GM21529 (cell line): Measurements from ENCODE around the gene STK32A.
"Not testable (repeated sequence)": the region's sequence is repeated elsewhere in the genome, so short reads cannot be mapped to it uniquely, and the experiment has no call there.

Source experiments
- ATAC-seq: cut with Tn5 transposase; IDR thresholded peaks from one replicate; pipeline ENCODE4 v1.9.1; 2021; ENCODE audit not compliant: unreplicated experiment

Gene STK32A

DNA sequence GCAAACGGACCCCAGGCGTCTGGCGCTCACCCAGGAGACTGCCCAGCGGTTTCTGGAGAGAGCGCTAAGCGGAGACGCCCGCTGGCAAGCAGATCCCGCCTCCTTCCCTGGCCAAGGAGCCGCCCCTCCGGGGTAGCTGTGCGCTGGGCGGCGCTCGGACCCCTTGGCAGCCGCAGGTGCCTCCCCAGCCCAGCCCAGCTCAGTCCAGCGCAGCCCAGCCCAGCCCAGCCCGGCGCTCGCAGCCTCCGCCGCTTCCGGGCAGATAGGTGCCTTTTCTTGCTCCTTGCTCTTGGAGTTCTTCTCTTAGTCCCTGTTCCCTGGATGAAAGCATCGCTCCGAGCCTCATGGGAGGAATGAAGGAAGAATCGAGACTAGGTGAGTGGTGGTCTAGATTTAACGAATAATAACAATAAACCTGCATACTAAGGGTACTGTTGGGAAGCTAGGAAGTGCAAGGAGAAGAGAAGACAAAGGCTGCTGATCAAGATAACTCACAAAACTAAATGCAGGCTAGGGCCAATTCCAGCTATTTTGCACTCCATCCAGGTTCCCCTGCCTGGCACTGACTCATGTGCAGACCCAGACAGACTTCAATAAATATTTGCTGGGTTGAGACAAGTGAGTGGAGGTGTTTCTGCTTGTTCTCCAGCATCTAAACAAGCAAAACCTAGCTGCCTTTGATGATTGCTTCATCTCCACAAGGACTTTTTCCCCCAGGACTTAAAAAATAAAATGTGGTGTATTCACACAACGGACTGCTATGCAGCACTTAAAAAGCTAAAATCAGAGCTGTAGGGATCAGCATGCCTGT lies at the start of gene STK32A:
STK32A (plus strand) TSS at position 202 of the 811 bp plus-strand sequence. CDS start 4,609 bp downstream, outside the sequence.
- no peak for ATAC-seq

DNA sequence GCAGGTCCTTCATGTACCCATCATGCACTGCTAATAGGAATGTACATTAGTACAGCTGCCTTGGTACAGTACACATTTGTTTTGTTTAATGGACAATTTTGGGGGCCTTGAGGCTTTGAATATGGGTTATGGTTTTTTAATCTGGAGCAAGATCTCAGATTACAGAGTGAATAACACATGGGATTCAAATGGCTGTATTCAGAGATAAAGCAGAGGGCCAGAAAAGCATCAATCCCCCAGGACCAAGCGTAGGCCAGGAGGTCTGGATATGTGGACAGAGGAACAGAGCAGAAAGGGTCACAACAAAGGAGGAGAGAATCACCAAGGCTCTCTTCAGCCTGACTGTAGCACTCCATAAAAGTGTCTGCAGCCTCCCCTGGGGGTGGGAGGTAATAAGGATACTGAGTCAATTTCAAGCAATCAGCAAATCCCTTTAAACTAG lies 47.7 kb upstream of the STK32A start:
- ATAC-seq = no peak

DNA sequence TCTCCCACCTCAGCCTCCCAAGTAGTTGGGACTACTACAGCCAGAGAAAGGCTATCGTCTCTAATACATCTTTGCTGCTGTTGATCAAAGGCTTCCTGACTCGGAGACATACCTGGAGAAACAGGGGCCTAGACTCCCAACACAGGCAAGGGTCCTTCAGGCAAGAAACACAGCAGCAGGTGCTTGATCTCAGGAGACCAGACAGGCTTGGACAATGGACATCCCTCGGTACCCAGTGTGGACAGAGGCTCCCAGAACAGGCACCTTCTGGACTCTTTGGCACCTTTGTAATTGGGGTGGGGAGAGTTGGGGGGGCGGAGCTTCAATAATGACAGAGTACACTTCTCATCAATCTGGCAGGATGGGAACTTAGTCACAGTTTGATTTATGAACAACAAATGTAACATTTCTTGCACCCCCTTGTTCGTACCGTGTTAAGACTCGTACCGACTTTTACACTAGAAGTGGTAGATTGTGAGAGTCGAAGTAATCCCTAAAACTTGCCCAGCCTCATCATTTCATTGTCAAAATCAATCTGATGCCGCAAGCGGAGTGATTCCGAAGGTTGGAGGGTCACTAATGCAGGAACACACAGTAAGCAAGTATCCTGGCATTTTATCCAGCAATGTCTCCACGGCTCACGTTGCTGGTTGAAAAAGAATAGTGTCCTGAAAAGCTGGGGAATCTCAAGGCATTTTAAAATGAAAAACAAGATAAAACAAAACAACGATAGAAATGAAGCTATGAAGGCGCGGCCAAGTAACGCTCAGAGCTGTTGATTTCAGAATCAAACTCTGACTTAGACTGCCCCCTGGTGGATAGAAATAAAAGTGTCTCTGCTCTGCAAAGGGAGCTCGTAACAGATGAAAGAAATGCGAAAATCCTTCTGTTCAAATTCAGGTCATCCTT lies 46.4 kb upstream of the STK32A start:
- peak; percentile 84 for ATAC-seq

DNA sequence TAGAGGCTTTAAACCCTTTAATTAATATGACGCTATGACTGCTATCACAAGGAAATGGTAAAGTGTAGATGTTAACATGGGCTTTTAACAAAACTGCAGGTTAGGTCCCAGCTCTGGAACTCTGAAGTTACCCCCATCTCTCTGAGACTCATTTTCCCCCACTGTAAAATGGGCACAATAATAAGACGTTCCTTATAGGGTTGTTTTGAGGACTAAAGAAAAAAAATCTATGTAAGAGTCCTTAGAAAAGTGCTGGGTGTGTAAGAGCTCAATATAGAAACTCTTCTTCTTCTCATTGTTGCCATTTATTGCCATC lies 45.8 kb upstream of the STK32A start:
- ATAC-seq = no peak

DNA sequence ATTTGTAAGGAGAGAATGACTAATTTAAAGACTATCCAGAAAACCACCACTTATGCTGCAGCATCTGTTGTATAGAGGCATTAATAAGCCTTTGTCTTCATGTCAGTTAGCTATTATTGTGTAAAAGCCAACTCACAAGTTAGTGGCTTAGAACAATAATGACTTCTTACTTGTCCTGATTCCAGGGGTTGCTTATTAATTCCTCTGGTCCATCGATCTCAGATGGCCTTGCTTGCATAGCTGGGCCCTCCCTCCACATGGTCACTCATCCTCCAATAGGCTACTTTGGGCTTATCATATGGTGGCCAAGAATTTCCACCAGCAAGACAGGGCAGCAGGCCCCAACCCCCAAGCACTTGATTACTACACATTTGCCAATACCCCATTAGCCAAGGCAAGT lies 44.5 kb upstream of the STK32A start:
- no peak for ATAC-seq

DNA sequence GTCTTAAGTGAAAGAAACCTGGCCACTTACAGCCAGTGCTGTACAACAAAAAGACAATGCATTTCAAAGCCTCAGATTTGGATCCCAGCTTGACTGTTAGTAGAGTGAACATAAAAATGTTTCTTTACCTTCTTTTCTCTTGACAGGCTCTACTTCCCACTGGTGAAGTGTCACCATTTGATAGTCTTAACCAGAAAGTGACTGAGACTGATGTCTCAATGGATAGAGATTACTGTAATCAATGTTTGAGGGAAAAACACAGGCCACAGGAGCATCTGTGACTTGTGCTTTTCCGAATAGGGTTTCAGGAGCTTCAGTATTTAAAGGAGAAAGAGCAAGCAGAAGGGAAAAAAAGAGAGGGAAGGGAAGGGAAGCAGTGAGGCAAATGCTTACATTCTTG lies 41.7 kb upstream of the STK32A start:
- ATAC-seq = no peak

DNA sequence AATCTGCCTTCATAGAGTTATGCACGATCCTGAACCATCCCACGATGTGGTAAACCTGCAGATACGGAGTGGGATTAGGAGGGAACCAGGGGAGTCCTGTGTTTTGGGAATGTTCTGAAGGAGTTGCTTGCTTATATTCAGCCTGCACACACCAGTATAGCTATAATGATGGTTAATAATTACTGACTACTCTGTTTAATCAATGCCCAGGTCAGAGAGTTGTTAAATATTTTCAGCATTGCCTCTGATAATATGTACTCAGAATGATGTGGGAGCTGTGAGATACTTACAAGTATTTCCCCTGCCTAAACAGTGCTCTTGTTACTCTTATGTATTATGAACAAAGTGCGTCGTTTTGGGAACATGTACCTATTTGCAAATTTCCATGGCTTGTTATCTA lies 34.8 kb upstream of the STK32A start:
- no peak for ATAC-seq

DNA sequence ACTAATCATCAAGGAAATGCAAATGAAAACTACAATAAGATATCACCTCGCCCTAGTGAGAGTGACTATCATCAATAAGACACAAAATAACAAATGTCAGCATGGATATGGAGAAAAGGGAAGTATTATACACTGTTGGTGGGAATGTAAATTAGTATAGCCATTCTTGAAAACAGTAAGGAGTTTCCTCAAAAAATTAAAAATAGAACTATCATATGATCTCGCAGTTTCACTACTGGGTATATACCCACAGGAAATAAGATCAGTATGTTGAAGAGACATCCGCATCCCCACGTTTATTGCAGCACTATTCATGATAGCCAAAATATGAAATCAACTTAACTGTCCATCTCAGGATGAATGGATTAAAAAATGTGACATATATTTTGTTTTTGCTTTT lies 31.6 kb upstream of the STK32A start:
- no peak for ATAC-seq

DNA sequence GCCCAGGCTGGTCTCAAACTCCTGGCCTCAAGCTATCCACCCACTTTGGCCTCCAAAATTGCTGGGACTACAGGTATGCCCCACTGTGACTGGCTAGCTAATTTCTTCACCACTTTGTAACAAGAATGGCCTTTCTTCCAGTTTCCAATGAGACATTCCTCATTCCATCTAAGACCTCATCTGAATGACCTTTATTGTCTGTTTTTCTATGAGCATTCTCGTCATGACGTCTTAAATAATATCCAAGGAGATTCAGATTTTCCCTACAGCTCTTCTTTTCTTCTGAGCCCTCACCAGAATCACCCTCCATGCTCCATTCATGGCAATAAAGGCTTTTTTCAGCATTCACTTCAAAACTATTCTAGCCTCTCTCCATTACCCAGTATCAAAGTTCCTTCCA lies 30.2 kb upstream of the STK32A start:
- no peak for ATAC-seq

DNA sequence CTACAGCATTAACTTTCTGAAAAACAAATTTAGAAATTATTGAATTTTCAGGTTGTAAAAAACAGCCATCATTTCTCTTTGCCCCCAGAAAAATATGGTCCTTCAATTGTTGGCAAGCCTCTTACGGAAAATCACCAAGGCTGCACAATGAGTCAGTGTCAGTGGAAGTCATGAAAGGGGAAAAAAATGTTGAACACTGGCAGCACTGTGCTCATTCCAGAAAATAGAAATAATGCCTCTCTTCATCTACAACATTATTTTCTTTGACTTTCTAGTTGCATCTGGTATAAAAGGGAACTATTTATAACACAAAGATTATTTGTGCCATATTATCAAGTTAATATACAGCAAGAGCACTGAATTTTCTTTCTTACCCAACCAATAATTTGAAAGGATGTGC lies 26.7 kb upstream of the STK32A start:
- no peak for ATAC-seq

DNA sequence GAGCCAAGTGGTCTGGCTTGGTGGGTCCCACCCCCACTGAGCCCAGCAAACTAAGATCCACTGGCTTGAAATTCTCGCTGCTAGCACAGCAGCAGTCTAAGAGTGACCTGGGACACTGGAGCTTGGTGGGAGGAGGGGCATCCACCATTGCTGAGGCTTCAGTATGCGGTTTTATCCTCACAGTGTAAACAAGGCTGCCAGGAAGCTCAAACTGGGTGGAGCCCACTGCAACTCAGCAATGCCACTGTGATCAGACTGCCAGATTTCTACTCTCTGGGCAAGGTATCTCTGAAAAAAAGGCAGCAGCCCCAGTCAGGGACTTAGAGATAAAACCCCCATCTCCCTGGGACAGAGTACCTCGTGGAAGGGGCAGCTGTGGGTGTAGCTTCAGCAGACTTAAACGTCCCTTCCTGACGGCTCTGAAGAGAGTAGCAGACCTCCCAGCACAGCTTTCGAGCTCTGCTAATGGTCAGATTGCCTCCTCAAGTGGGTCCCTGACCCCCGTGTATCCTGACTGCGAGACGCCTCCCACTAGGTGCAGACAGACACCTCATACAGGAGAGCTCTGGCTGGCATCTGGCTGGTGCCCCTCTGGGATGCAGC lies 18.2 kb upstream of the STK32A start:
- ATAC-seq = no peak

DNA sequence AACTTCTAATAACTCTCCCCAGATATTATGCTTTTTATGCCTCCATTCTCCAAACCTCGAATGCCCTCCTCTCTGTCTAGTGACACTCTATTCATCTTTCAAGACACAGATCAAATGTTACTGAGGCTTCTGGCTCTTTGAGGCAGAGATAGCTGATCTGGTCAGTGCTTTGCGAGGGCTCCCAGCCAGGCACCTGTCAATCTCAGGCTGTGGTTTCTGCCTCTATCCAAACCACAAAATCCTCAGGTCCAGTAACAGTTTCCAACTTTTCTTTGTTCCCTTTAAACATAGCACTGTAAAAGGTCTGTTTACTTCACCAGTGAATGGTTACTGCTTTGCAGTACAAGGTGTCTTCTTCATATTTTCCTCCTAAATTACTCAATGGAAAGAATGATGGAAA lies 11.5 kb upstream of the STK32A start:
- no peak for ATAC-seq

DNA sequence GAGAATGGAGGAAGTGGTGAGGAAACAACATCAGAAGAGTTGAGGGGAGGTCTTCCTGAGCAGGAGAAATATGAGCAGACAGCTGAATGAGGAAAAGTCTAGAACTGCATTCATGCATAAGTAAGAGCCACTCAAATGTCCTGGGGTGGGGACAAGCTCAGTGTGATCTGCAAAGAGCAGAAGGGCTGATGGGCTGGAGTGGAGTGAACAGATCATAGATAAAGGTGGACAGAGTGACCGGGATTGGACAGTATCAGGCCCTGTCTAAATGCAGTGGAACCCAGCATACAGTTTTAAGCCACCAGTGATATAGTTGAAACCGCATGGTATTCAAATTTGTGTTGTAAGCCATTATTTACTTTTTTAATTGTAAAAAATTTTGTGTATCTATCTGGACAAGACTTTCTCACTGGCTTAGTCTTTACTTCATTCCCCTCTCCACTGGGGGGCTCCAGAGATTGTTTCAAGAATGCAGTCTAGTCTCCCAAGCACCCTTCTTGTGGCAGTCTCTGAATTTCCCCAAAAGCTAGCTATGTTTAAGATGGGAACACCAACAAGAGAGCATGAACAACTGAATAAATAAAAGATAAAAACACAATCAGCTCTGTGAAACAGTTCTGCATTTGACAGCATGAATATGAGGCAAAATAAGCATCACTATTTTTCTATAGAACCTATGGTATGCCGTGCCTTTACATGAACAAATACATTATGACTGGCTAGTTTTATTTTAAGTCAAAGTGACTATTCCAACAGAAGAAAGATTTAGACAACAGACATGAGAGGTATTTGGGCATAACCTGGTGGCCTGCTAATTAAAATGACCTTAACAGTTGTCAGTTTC lies 10.7 kb upstream of the STK32A start:
- peak; percentile 63 for ATAC-seq

DNA sequence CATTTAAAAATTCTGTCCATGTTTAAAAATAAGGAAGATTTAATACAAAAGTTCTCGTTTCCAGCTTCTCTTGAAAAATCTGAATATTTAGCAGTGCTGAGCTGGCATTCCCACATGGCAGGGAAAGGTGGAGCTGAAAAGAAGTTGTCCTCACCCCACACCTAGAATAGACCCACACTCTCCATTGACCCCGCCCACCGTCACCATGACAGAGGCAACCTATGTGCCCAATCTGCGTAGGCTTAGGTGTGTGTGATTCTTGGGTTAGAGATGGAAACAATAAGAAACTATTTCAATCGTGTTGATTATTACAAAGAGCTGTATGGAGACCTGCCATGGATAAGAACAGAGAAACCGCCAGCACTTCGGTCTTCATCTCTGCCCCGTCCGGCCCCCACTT lies 8.9 kb upstream of the STK32A start:
- no peak for ATAC-seq

DNA sequence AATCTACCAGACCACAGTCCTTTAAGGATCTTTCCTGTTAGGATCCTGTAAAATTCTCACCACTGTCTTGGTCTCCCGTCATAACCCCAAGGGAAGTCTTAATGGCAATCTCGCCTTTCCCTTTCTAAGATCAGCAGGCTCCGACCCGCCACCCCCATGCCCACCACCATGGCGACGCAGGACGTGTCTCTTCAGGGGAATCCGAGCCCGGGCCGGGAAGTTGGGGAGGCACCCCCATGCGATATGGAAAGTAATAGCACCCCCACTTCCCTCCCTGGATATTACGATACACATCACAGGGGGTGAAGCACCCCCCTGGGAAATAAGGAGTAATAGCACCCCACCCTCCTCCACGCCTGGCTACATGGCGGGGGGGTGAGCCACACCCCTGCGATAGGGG lies 8.3 kb upstream of the STK32A start:
- no peak for ATAC-seq

DNA sequence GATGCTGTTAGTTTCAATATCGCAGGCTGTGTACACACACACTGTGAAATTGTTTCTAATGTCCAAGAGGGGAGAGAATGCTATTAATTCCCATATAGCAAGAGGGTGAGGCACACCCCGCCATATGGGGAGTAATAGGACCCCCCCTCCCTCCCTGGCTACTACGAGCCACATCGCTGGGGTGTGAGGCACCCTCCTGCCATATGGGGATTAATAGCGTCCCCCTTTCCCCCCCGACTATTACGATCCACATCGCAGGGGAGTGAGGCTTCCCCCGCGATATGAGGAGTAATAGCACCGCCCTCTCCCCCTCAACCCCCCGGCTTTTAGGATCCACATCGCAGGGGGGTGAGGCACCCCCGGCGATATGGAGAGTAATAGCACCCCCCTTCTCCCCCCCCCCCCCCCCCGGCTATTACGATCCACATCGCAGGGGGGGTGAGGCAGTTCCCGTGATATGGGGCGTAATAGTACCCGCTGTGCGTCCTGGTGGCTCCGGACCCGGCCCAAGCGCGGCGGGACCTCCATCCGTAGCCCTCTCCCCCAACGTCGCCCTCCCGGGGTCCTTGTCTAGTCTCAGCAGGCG lies 494 bp upstream of the STK32A start:
- ATAC-seq = no peak

DNA sequence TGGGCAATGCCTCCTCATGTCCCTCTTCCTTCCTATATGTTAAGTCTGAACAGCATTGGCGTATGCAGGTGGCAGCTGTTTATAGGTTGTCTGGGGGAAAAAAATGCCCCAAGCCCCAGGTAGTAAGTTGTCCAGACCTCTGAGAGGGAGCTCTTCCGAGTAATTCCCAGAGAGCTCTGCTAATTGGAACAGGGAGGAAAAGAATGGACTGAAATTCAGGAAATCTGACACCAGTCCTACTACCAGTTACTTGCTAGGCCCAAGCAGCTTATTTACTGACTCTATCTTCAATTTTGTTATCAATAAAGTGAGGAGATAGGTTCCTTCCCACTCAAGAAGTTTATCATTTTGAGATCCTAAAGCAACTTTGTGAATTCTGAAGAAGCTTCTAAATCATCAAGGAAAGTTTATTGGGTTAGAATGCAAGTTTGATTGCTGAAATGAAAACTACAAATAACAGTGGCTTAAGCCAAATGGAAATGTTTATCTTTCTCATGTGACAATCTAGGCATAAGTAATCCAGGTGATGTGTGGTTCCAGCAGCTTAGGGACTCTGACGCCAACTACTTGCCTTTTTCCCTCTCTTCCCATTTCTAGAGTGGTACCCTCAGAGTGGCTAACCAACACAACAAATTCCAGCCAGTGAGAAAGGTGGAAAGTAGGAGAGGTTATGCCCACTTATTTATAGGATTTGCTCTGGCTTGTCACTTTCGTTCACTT lies 5.6 kb downstream of the STK32A start:
- no peak for ATAC-seq

DNA sequence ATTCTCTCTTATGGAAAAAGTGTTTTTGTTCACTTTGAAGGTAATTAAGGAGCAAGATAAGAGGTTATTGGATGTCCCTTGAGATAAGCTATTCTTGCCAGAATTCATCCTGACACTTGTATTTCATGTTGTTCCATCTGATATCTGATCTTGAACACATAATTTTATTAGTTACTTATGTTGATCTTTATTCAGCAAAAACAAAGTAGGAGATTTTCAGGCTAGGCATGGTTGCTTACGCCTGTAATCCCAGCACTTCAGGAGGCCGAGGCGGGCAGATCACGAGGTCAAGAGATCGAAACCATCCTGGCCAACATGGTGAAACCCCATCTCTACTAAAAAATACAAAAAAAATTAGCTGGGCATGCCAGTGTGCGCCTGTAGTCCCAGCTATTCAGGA lies 8.4 kb downstream of the STK32A start:
- not testable (repeated sequence) for ATAC-seq

DNA sequence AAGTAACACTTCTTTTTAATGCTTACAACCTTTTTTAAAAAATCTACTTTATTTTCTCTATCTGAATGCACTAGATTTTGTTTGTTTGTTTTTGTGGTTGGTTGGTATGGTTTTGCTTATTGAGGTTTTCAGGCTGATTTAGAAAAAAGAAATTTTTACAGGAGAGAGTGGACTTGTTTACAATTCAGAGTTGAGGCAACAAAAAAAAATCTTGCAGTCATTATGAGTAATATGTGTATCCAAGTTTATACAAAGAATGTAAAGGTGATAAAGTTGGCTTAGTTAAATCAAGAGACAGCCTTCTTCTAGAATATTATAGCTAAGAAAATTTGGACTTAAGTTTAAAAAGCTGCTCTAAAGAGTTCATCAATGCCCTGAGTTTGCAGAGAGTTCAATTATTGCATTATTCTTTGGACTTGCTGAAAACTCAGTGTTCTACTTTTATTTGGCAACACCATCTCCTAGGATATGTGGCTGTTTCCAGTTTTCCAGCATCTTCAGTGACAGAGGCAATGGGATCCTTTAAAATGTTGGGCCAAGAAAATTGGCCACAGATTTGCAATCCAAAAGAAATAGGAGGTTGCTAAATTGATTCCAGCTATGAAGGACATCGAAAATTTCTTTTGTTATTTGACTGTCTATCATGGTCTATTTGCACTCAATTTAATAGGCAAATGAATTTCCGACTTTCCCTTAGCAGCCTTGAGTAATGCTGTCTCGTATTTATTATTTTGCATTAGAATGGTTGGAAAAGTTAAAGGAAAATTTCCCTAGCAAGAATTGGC lies 10.7 kb downstream of the STK32A start:
- ATAC-seq = no peak
